ENCODE results near the gene RPAIN. TPM values are rescaled to one million over a fixed set of nuclear protein-coding genes. Genes with fewer than 3 reads are reported as not detected.

RPAIN gene
- total RNA-seq, 1 donor from 2014 or later: 32.4 TPM

- peak overlapping the region; percentile 72 to 97 (median 89) for H3K4me3 ChIP-seq (ENCODE audit: low read length in 3 of 3)
- H3K27me3 ChIP-seq (ENCODE audit: control insufficient read depth in 3 of 3, insufficient read depth in 3 of 3, low read length in 3 of 3): no peaks in the 10 kb centered on the region
- peaks cover 4 to 18% (median 15%) of the 10 kb centered on the region in 3 donors for H3K4me1 ChIP-seq (ENCODE audit: control insufficient read depth in 3 of 3, insufficient read depth in 3 of 3, low read length in 3 of 3)
- no peaks in the 10 kb centered on the region for H3K9me3 ChIP-seq (ENCODE audit: control insufficient read depth in 3 of 3, low read length in 3 of 3)
- peak overlapping the region; percentile 76 for H3K27ac ChIP-seq (ENCODE audit: low read depth, low read length)
- peaks cover 23 to 35% (median 35%) of the 10 kb centered on the region in 3 donors for H3K36me3 ChIP-seq (ENCODE audit: control insufficient read depth in 3 of 3, insufficient read depth in 3 of 3, low read length in 3 of 3)
- H3K9ac ChIP-seq (ENCODE audit: low read depth in 1 of 3, low read length in 3 of 3): peak overlapping the region; percentile 80 to 92 (median 84)
Observed at GRCh38 chr17:5439446-5439764, 19.4 kb downstream of the RPAIN start.

GRCh38 chr17:5443728-5444127, 23.7 kb downstream of the RPAIN start:
- H3K9ac ChIP-seq (ENCODE audit: low read depth in 1 of 3, low read length in 3 of 3): no peak overlapping the region
- H3K4me1 ChIP-seq (ENCODE audit: control insufficient read depth in 3 of 3, insufficient read depth in 3 of 3, low read length in 3 of 3): peaks cover 4 to 6% (median 5%) of the 10 kb centered on the region in 3 donors
- no peak overlapping the region for H3K27ac ChIP-seq (ENCODE audit: low read depth, low read length)
- peaks cover 35 to 42% (median 40%) of the 10 kb centered on the region in 3 donors for H3K36me3 ChIP-seq (ENCODE audit: control insufficient read depth in 3 of 3, insufficient read depth in 3 of 3, low read length in 3 of 3)
- no peaks in the 10 kb centered on the region for H3K9me3 ChIP-seq (ENCODE audit: control insufficient read depth in 3 of 3, low read length in 3 of 3)
- H3K4me3 ChIP-seq (ENCODE audit: low read length in 3 of 3): no peak overlapping the region
- no peaks in the 10 kb centered on the region for H3K27me3 ChIP-seq (ENCODE audit: control insufficient read depth in 3 of 3, insufficient read depth in 3 of 3, low read length in 3 of 3)

- Histone ChIP-seq H3K4me3 (ENCODE audit: low read length in 3 of 3) (no peak overlapping the region), H3K27ac (ENCODE audit: low read depth, low read length) (no peak overlapping the region), H3K9ac (ENCODE audit: low read depth in 1 of 3, low read length in 3 of 3) (no peak overlapping the region), H3K9me3 (ENCODE audit: control insufficient read depth in 3 of 3, low read length in 3 of 3) (no peaks in the 10 kb centered on the region), H3K36me3 (ENCODE audit: control insufficient read depth in 3 of 3, insufficient read depth in 3 of 3, low read length in 3 of 3) (peaks cover 37 to 44% (median 43%) of the 10 kb centered on the region in 3 donors), H3K27me3 (ENCODE audit: control insufficient read depth in 3 of 3, insufficient read depth in 3 of 3, low read length in 3 of 3) (no peaks in the 10 kb centered on the region), H3K4me1 (ENCODE audit: control insufficient read depth in 3 of 3, insufficient read depth in 3 of 3, low read length in 3 of 3) (peaks cover 4 to 5% (median 4%) of the 10 kb centered on the region in 3 donors)
Observed at GRCh38 chr17:5444209-5444608, 24.2 kb downstream of the RPAIN start.

GRCh38 chr17:5446786-5447185, 26.8 kb downstream of the RPAIN start:
- H3K9ac ChIP-seq (ENCODE audit: low read depth in 1 of 3, low read length in 3 of 3): no peak overlapping the region
- H3K4me1 ChIP-seq (ENCODE audit: control insufficient read depth in 3 of 3, insufficient read depth in 3 of 3, low read length in 3 of 3): no peaks in the 10 kb centered on the region
- no peak overlapping the region for H3K4me3 ChIP-seq (ENCODE audit: low read length in 3 of 3)
- no peaks in the 10 kb centered on the region for H3K27me3 ChIP-seq (ENCODE audit: control insufficient read depth in 3 of 3, insufficient read depth in 3 of 3, low read length in 3 of 3)
- H3K36me3 ChIP-seq (ENCODE audit: control insufficient read depth in 3 of 3, insufficient read depth in 3 of 3, low read length in 3 of 3): peaks cover 42 to 55% (median 55%) of the 10 kb centered on the region in 3 donors
- H3K9me3 ChIP-seq (ENCODE audit: control insufficient read depth in 3 of 3, low read length in 3 of 3): no peaks in the 10 kb centered on the region
- no peak overlapping the region for H3K27ac ChIP-seq (ENCODE audit: low read depth, low read length)

- no peak overlapping the region for H3K9ac ChIP-seq (ENCODE audit: low read depth in 1 of 3, low read length in 3 of 3)
- H3K4me1 ChIP-seq (ENCODE audit: control insufficient read depth in 3 of 3, insufficient read depth in 3 of 3, low read length in 3 of 3): peaks cover 14 to 23% (median 17%) of the 10 kb centered on the region in 3 donors
- no peak overlapping the region for H3K4me3 ChIP-seq (ENCODE audit: low read length in 3 of 3)
- H3K36me3 ChIP-seq (ENCODE audit: control insufficient read depth in 3 of 3, insufficient read depth in 3 of 3, low read length in 3 of 3): peaks cover 4 to 7% (median 4%) of the 10 kb centered on the region in 3 donors
- H3K9me3 ChIP-seq (ENCODE audit: control insufficient read depth in 3 of 3, low read length in 3 of 3): no peaks in the 10 kb centered on the region
- no peak overlapping the region for H3K27ac ChIP-seq (ENCODE audit: low read depth, low read length)
- H3K27me3 ChIP-seq (ENCODE audit: control insufficient read depth in 3 of 3, insufficient read depth in 3 of 3, low read length in 3 of 3): no peaks in the 10 kb centered on the region
Observed at GRCh38 chr17:5464717-5465507, 44.9 kb downstream of the RPAIN start.

- no peaks in the 10 kb centered on the region for H3K9me3 ChIP-seq (ENCODE audit: control insufficient read depth in 3 of 3, low read length in 3 of 3)
- no peak overlapping the region for H3K4me3 ChIP-seq (ENCODE audit: low read length in 3 of 3)
- no peak overlapping the region for H3K9ac ChIP-seq (ENCODE audit: low read depth in 1 of 3, low read length in 3 of 3)
- H3K27me3 ChIP-seq (ENCODE audit: control insufficient read depth in 3 of 3, insufficient read depth in 3 of 3, low read length in 3 of 3): no peaks in the 10 kb centered on the region
- H3K36me3 ChIP-seq (ENCODE audit: control insufficient read depth in 3 of 3, insufficient read depth in 3 of 3, low read length in 3 of 3): no peaks in the 10 kb centered on the region
- H3K4me1 ChIP-seq (ENCODE audit: control insufficient read depth in 3 of 3, insufficient read depth in 3 of 3, low read length in 3 of 3): peaks cover 14 to 23% (median 17%) of the 10 kb centered on the region in 3 donors
- no peak overlapping the region for H3K27ac ChIP-seq (ENCODE audit: low read depth, low read length)
Observed at GRCh38 chr17:5466295-5466694, 46.3 kb downstream of the RPAIN start.

- Histone ChIP-seq H3K9ac (ENCODE audit: low read depth in 1 of 3, low read length in 3 of 3) (peak overlapping the region; percentile 39 to 84 (median 79)), H3K36me3 (ENCODE audit: control insufficient read depth in 3 of 3, insufficient read depth in 3 of 3, low read length in 3 of 3) (peaks cover 0 to 7% (median 6%) of the 10 kb centered on the region in 3 donors), H3K9me3 (ENCODE audit: control insufficient read depth in 3 of 3, low read length in 3 of 3) (no peaks in the 10 kb centered on the region), H3K4me3 (ENCODE audit: low read length in 3 of 3) (peak overlapping the region; percentile 84 to 90 (median 85)), H3K4me1 (ENCODE audit: control insufficient read depth in 3 of 3, insufficient read depth in 3 of 3, low read length in 3 of 3) (peaks cover 10 to 19% (median 17%) of the 10 kb centered on the region in 3 donors), H3K27ac (ENCODE audit: low read depth, low read length) (no peak overlapping the region), H3K27me3 (ENCODE audit: control insufficient read depth in 3 of 3, insufficient read depth in 3 of 3, low read length in 3 of 3) (no peaks in the 10 kb centered on the region)
Observed at GRCh38 chr17:5467416-5467815, 47.4 kb downstream of the RPAIN start.

GRCh38 chr17:5468075-5468473, 48.1 kb downstream of the RPAIN start:
- H3K36me3 ChIP-seq (ENCODE audit: control insufficient read depth in 3 of 3, insufficient read depth in 3 of 3, low read length in 3 of 3): peaks cover 0 to 8% (median 8%) of the 10 kb centered on the region in 3 donors
- H3K27ac ChIP-seq (ENCODE audit: low read depth, low read length): peak overlapping the region; percentile 49
- peak overlapping the region; percentile 79 to 90 (median 84) for H3K9ac ChIP-seq (ENCODE audit: low read depth in 1 of 3, low read length in 3 of 3)
- peaks cover 9 to 17% (median 16%) of the 10 kb centered on the region in 3 donors for H3K4me1 ChIP-seq (ENCODE audit: control insufficient read depth in 3 of 3, insufficient read depth in 3 of 3, low read length in 3 of 3)
- H3K27me3 ChIP-seq (ENCODE audit: control insufficient read depth in 3 of 3, insufficient read depth in 3 of 3, low read length in 3 of 3): no peaks in the 10 kb centered on the region
- no peaks in the 10 kb centered on the region for H3K9me3 ChIP-seq (ENCODE audit: control insufficient read depth in 3 of 3, low read length in 3 of 3)
- peak overlapping the region; percentile 84 to 90 (median 85) for H3K4me3 ChIP-seq (ENCODE audit: low read length in 3 of 3)

GRCh38 chr17:5472511-5472910, 52.5 kb downstream of the RPAIN start:
- no peak overlapping the region for H3K9ac ChIP-seq (ENCODE audit: low read depth in 1 of 3, low read length in 3 of 3)
- peaks cover 5 to 8% (median 7%) of the 10 kb centered on the region in 3 donors for H3K4me1 ChIP-seq (ENCODE audit: control insufficient read depth in 3 of 3, insufficient read depth in 3 of 3, low read length in 3 of 3)
- no peaks in the 10 kb centered on the region for H3K9me3 ChIP-seq (ENCODE audit: control insufficient read depth in 3 of 3, low read length in 3 of 3)
- H3K4me3 ChIP-seq (ENCODE audit: low read length in 3 of 3): no peak overlapping the region
- H3K27ac ChIP-seq (ENCODE audit: low read depth, low read length): no peak overlapping the region
- no peaks in the 10 kb centered on the region for H3K27me3 ChIP-seq (ENCODE audit: control insufficient read depth in 3 of 3, insufficient read depth in 3 of 3, low read length in 3 of 3)
- peaks cover 12 to 40% (median 35%) of the 10 kb centered on the region in 3 donors for H3K36me3 ChIP-seq (ENCODE audit: control insufficient read depth in 3 of 3, insufficient read depth in 3 of 3, low read length in 3 of 3)

- Histone ChIP-seq H3K27ac (ENCODE audit: low read depth, low read length) (no peak overlapping the region), H3K4me1 (ENCODE audit: control insufficient read depth in 3 of 3, insufficient read depth in 3 of 3, low read length in 3 of 3) (no peaks in the 10 kb centered on the region), H3K9me3 (ENCODE audit: control insufficient read depth in 3 of 3, low read length in 3 of 3) (no peaks in the 10 kb centered on the region), H3K9ac (ENCODE audit: low read depth in 1 of 3, low read length in 3 of 3) (no peak overlapping the region), H3K36me3 (ENCODE audit: control insufficient read depth in 3 of 3, insufficient read depth in 3 of 3, low read length in 3 of 3) (peaks cover 26 to 53% (median 49%) of the 10 kb centered on the region in 3 donors), H3K27me3 (ENCODE audit: control insufficient read depth in 3 of 3, insufficient read depth in 3 of 3, low read length in 3 of 3) (no peaks in the 10 kb centered on the region), H3K4me3 (ENCODE audit: low read length in 3 of 3) (no peak overlapping the region)
Observed at GRCh38 chr17:5473906-5474305, 53.9 kb downstream of the RPAIN start.
